ENCODE results near the gene C8B.

DNA sequence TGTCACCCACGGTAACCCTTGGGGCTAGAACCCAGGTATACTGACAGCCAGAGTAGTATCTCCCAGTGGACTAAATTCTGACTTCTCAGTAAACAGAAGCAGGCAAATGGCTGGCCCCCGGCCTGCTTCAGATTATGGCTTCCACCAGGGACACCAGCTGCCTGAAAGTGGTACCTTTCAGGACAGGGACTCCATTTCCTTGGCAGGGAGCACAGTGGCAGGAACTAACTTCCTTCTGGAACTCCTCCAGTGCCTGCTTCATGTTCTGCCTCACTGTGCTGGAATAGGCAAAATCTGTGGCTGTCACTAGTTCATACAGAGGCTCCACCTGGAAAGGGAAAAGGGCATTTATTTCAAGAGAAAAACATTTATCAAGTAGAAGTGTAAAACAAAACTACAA, 32.7 kb downstream of the C8B start:
- TF ChIP-seq, protein P1, sequence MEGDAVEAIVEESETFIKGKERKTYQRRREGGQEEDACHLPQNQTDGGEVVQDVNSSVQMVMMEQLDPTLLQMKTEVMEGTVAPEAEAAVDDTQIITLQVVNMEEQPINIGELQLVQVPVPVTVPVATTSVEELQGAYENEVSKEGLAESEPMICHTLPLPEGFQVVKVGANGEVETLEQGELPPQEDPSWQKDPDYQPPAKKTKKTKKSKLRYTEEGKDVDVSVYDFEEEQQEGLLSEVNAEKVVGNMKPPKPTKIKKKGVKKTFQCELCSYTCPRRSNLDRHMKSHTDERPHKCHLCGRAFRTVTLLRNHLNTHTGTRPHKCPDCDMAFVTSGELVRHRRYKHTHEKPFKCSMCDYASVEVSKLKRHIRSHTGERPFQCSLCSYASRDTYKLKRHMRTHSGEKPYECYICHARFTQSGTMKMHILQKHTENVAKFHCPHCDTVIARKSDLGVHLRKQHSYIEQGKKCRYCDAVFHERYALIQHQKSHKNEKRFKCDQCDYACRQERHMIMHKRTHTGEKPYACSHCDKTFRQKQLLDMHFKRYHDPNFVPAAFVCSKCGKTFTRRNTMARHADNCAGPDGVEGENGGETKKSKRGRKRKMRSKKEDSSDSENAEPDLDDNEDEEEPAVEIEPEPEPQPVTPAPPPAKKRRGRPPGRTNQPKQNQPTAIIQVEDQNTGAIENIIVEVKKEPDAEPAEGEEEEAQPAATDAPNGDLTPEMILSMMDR (IDR thresholded peaks at IDR 0.05) = no peak
- TF ChIP-seq POLR2A (IDR thresholded peaks at IDR 0.05) (no peak), POLR2AphosphoS5 (IDR thresholded peaks at IDR 0.05) (no peak), EP300 (IDR thresholded peaks at IDR 0.05) (no peak)
